ENCODE results near the gene PTGES2. TPM values are rescaled to one million over a fixed set of nuclear protein-coding genes. Genes with fewer than 3 reads are reported as not detected.

The PTGES2 gene
- total RNA-seq, 1 donor from 2014 or later = 74.8 TPM

GRCh38 chr9:128168731-128169308 is 41.3 kb upstream of the PTGES2 start:
- TF ChIP-seq CTCF (IDR thresholded peaks at IDR 0.05; ENCODE audit: unreplicated experiment) = no peak
- Mint-ChIP-seq H3K27me3 (ENCODE audit: low read depth) (no peaks in the 10 kb centered on the region), H3K9me3 (no peaks in the 10 kb centered on the region), H3K36me3 (peaks cover 37% of the 10 kb centered on the region), H3K27ac (no peak overlapping the region), H3K4me3 (no peak overlapping the region), H3K4me1 (no peaks in the 10 kb centered on the region)
- DNase-seq (ENCODE audit: low spot score in 2 of 2, unreplicated experiment in 2 of 2) = no peak

- Mint-ChIP-seq H3K9me3 (no peaks in the 10 kb centered on the region), H3K36me3 (peaks cover 45% of the 10 kb centered on the region), H3K4me1 (no peaks in the 10 kb centered on the region), H3K4me3 (no peak overlapping the region), H3K27ac (no peak overlapping the region), H3K27me3 (ENCODE audit: low read depth) (no peaks in the 10 kb centered on the region)
- no peak for TF ChIP-seq CTCF (IDR thresholded peaks at IDR 0.05; ENCODE audit: unreplicated experiment)
- no peak for DNase-seq (ENCODE audit: low spot score in 2 of 2, unreplicated experiment in 2 of 2)
Observed at GRCh38 chr9:128167209-128167608, 39.7 kb upstream of the PTGES2 start.

- Mint-ChIP-seq H3K4me3 (no peak overlapping the region), H3K9me3 (no peaks in the 10 kb centered on the region), H3K27ac (no peak overlapping the region), H3K27me3 (ENCODE audit: low read depth) (no peaks in the 10 kb centered on the region), H3K36me3 (peaks cover 44% of the 10 kb centered on the region), H3K4me1 (peaks cover under 1% of the 10 kb centered on the region)
- TF ChIP-seq CTCF (IDR thresholded peaks at IDR 0.05; ENCODE audit: unreplicated experiment) = no peak
- DNase-seq (ENCODE audit: low spot score in 2 of 2, unreplicated experiment in 2 of 2) = no peak
Observed at GRCh38 chr9:128166169-128166568, 38.6 kb upstream of the PTGES2 start.

- Mint-ChIP-seq H3K4me1 (peaks cover 4% of the 10 kb centered on the region), H3K36me3 (peaks cover 39% of the 10 kb centered on the region), H3K4me3 (no peak overlapping the region), H3K27me3 (ENCODE audit: low read depth) (no peaks in the 10 kb centered on the region), H3K27ac (no peak overlapping the region), H3K9me3 (no peaks in the 10 kb centered on the region)
- TF ChIP-seq CTCF (IDR thresholded peaks at IDR 0.05; ENCODE audit: unreplicated experiment) = no peak
- no peak for DNase-seq (ENCODE audit: low spot score in 2 of 2, unreplicated experiment in 2 of 2)
Observed at GRCh38 chr9:128164307-128164885, 36.9 kb upstream of the PTGES2 start.

GRCh38 chr9:128163523-128164306 is 36.2 kb upstream of the PTGES2 start:
- no peak for DNase-seq (ENCODE audit: low spot score in 2 of 2, unreplicated experiment in 2 of 2)
- Mint-ChIP-seq H3K27ac (no peak overlapping the region), H3K4me1 (peaks cover 4% of the 10 kb centered on the region), H3K36me3 (peaks cover 33% of the 10 kb centered on the region), H3K9me3 (no peaks in the 10 kb centered on the region), H3K4me3 (no peak overlapping the region), H3K27me3 (ENCODE audit: low read depth) (no peaks in the 10 kb centered on the region)
- no peak for TF ChIP-seq CTCF (IDR thresholded peaks at IDR 0.05; ENCODE audit: unreplicated experiment)
